SK-N-SH (cell line): ENCODE measurements around the gene TMEM89. TPM values are rescaled to one million over a fixed set of nuclear protein-coding genes. Genes with fewer than 3 reads are reported as not detected.

Source experiments
- CTCF ChIA-PET: fragments of 300-600, 350-600 bp; formaldehyde crosslinking; extraction: SDS; loops from one replicate; lab custom pipeline; 2021; lab: Yijun Ruan, JAX
- POLR2A ChIA-PET: fragments of 350-600 bp; sonication (Branson Sonifier 250); formaldehyde crosslinking; extraction: SDS; loops from one replicate; lab custom pipeline; 2020; ENCODE audit warnings: antibody characterized with exemption, inconsistent platforms; lab: Yijun Ruan, JAX
- DNase-seq: peaks from one replicate; pipeline ENCODE4 v3.0.0; 2012
- H2AFZ ChIP-seq: fragments of 200-600 bp; sonication (generic); 2 replicates; pipeline ENCODE4 v1.8.1; 2016; ENCODE audit warnings: antibody characterized with exemption, mild to moderate bottlenecking, low read depth
- H3F3A ChIP-seq: fragments of 200-600 bp; sonication (generic); replicated peaks from 2 replicates; pipeline ENCODE3; 2016; ENCODE audit warnings: antibody characterized with exemption, mild to moderate bottlenecking; ENCODE audit not compliant: insufficient read depth
- H3K27ac ChIP-seq, 2 experiments: fragments of 200-500 bp in 1 of 2; fragments of 200-600 bp in 1 of 2; sonication (Bioruptor generic) in 1 of 2; sonication (generic), shearing (Covaris generic) in 1 of 2; 2 replicates each; pipeline versions ENCODE4 v1.5.1 to v1.6.1; 2014 to 2016; ENCODE audit warnings: low read depth in 2 of 2, inconsistent platforms in 1 of 2, low read length in 1 of 2, mild to moderate bottlenecking in 1 of 2, mixed read lengths in 1 of 2
- H3K27me3 ChIP-seq: fragments of 200-600 bp; sonication (generic), shearing (Covaris generic); 2 replicates; pipeline ENCODE4 v1.6.1; 2016; ENCODE audit warnings: mixed run types; ENCODE audit not compliant: insufficient read depth
- H3K36me3 ChIP-seq, 2 experiments: fragments of 200-500 bp in 1 of 2; fragments of 200-600 bp in 1 of 2; sonication (Bioruptor generic) in 1 of 2; sonication (generic) in 1 of 2; replicated peaks in 1 of 2; 2 replicates each; pipeline versions ENCODE3 to v1.5.1; 2014 to 2016; ENCODE audit warnings: low read length in 1 of 2, mild to moderate bottlenecking in 1 of 2; ENCODE audit not compliant: insufficient read depth in 2 of 2, control insufficient read depth in 1 of 2
- H3K4me1 ChIP-seq, 2 experiments: fragments of 200-500 bp in 1 of 2; fragments of 200-600 bp in 1 of 2; sonication (Bioruptor generic) in 1 of 2; sonication (generic), shearing (Covaris generic) in 1 of 2; 2 replicates each; pipeline versions ENCODE4 v1.5.1 to v1.6.1; 2014 to 2016; ENCODE audit warnings: low read depth in 1 of 2, low read length in 1 of 2, mixed run types in 1 of 2; ENCODE audit not compliant: insufficient read depth in 2 of 2, control insufficient read depth in 1 of 2
- H3K4me2 ChIP-seq: fragments of 200-600 bp; sonication (generic), shearing (Covaris generic); 2 replicates; pipeline ENCODE4 v1.6.1; 2017; ENCODE audit warnings: mixed run types
- H3K4me3 ChIP-seq, 2 experiments: fragments of 200-500 bp in 1 of 2; fragments of 200-600 bp in 1 of 2; sonication (Bioruptor generic) in 1 of 2; sonication (generic), shearing (Covaris generic) in 1 of 2; 2 replicates each; pipeline versions ENCODE4 v1.5.1 to v1.8.1; 2014 to 2016; ENCODE audit warnings: low read depth in 2 of 2, inconsistent platforms in 1 of 2, low read length in 1 of 2, mild to moderate bottlenecking in 1 of 2, mixed read lengths in 1 of 2, moderate library complexity in 1 of 2
- H3K79me2 ChIP-seq: fragments of 200-600 bp; sonication (generic); 2 replicates; pipeline ENCODE4 v1.8.1; 2017; ENCODE audit warnings: mild to moderate bottlenecking; ENCODE audit not compliant: insufficient read depth
- H3K9ac ChIP-seq: fragments of 200-600 bp; sonication (generic); 2 replicates; pipeline ENCODE4 v1.6.1; 2017; ENCODE audit warnings: mixed run types
- H3K9me2 ChIP-seq: fragments of 200-600 bp; sonication (generic); 2 replicates; pipeline ENCODE4 v1.6.1; 2017; ENCODE audit warnings: mixed run types
- H3K9me3 ChIP-seq: fragments of 200-600 bp; sonication (generic); 2 replicates; pipeline ENCODE4 v1.6.1; 2017; ENCODE audit warnings: mixed run types, mild to moderate bottlenecking, moderate library complexity
- H4K20me1 ChIP-seq: fragments of 200-600 bp; sonication (generic); 2 replicates; pipeline ENCODE4 v1.6.1; 2017; ENCODE audit warnings: mild to moderate bottlenecking, mixed run types; ENCODE audit not compliant: insufficient read depth
- CHD2 ChIP-seq: fragments of 150-350 bp; IDR thresholded peaks from 2 replicates; pipeline ENCODE4 v1.6.1; 2018; ENCODE audit warnings: low read length; ENCODE audit not compliant: partially characterized antibody
- ELF1 ChIP-seq: IDR thresholded peaks from 2 replicates; pipeline ENCODE4 v1.4.0; 2012
- EZH2phosphoT487 ChIP-seq: fragments of 200-600 bp; sonication (generic); IDR thresholded peaks from 2 replicates; pipeline ENCODE4 v1.6.1; 2017; ENCODE audit warnings: low read depth, mixed run types, mild to moderate bottlenecking, antibody characterized with exemption, moderate library complexity, borderline replicate concordance
- FOXJ3 ChIP-seq: sonication (generic); formaldehyde crosslinking; IDR thresholded peaks from 2 replicates; pipeline ENCODE4 v1.5.1; 2020; ENCODE audit warnings: mild to moderate bottlenecking, missing genetic modification reagents
- FOXM1 ChIP-seq: IDR thresholded peaks from 2 replicates; pipeline ENCODE4 v1.4.0; 2012; ENCODE audit warnings: low read depth, mild to moderate bottlenecking
- GABPA ChIP-seq: IDR thresholded peaks from 2 replicates; pipeline ENCODE4 v1.4.0; 2012; ENCODE audit warnings: low read depth, mild to moderate bottlenecking
- GATA2 ChIP-seq: sonication (generic); formaldehyde crosslinking; IDR thresholded peaks from 2 replicates; pipeline ENCODE4 v1.5.0; 2020; ENCODE audit warnings: mild to moderate bottlenecking, missing genetic modification reagents
- JUND ChIP-seq: IDR thresholded peaks from 2 replicates; pipeline ENCODE4 v1.4.0; 2012
- MEF2A ChIP-seq: IDR thresholded peaks from 2 replicates; pipeline ENCODE4 v1.4.0; 2012; ENCODE audit warnings: low read depth, borderline replicate concordance
- MXI1 ChIP-seq: IDR thresholded peaks from 2 replicates; pipeline ENCODE4 v1.6.1; 2012; ENCODE audit warnings: mild to moderate bottlenecking, low read depth, low read length, improper control_type of control experiment
- NRF1 ChIP-seq: IDR thresholded peaks from 2 replicates; pipeline ENCODE4 v1.6.1; 2012; ENCODE audit warnings: low read depth, mild to moderate bottlenecking, low read length
- POLR2AphosphoS5 ChIP-seq: IDR thresholded peaks from 2 replicates; pipeline ENCODE4 v1.6.1; 2012; ENCODE audit warnings: low read depth, low read length
- RCOR1 ChIP-seq: fragments of 150-350 bp; IDR thresholded peaks from 2 replicates; pipeline ENCODE4 v1.6.1; 2017; ENCODE audit warnings: antibody characterized with exemption, low read length
- REST ChIP-seq: IDR thresholded peaks from 2 replicates; pipeline ENCODE4 v1.6.1; 2012; ENCODE audit warnings: mild to moderate bottlenecking, low read depth, low read length, moderate library complexity
- SIN3A ChIP-seq: IDR thresholded peaks from 2 replicates; pipeline ENCODE4 v1.6.1; 2012; ENCODE audit warnings: low read depth, mild to moderate bottlenecking, low read length, moderate library complexity, borderline replicate concordance
- SMC3 ChIP-seq: IDR thresholded peaks from 2 replicates; pipeline ENCODE4 v1.6.1; 2012; ENCODE audit warnings: low read depth, low read length, improper control_type of control experiment
- TCF12 ChIP-seq: IDR thresholded peaks from 2 replicates; pipeline ENCODE4 v1.4.0; 2012
- TEAD4 ChIP-seq: IDR thresholded peaks from 2 replicates; pipeline ENCODE4 v1.4.0; 2012; ENCODE audit warnings: mild to moderate bottlenecking, borderline replicate concordance; ENCODE audit not compliant: insufficient read depth
- WGBS: methylation state at CpG from one replicate; pipeline ENCODE4 v1.1.6; 2017; ENCODE audit warnings: low lambda C conversion rate; 5-methylcytosine and 5-hydroxymethylcytosine counted together
- polyA plus RNA-seq, 3 experiments: library from polyadenylated mRNA; depleted of rRNA; stranded (reverse); fragments of >200 nt; gene quantifications; 2 replicates each; pipeline ENCODE4 v1.2.3, GENCODE V29; 2012
- TF ChIP-seq, protein P1 (sequence below): IDR thresholded peaks from 2 replicates; pipeline ENCODE4 v1.4.0; 2012; ENCODE audit warnings: low read depth, borderline replicate concordance
- TF ChIP-seq, protein P2 (sequence below): fragments of 150-350 bp; IDR thresholded peaks from 2 replicates; pipeline ENCODE4 v1.6.1; 2016; ENCODE audit warnings: mild to moderate bottlenecking, low read depth, low read length
- TF ChIP-seq, protein P3 (sequence below): fragments of 150-350 bp; IDR thresholded peaks from 2 replicates; pipeline ENCODE4 v1.6.1; 2017; ENCODE audit warnings: antibody characterized with exemption, low read length, low read depth, borderline replicate concordance
- TF ChIP-seq, protein P4 (sequence below): fragments of 200-600 bp; sonication (generic); IDR thresholded peaks from 2 replicates; pipeline ENCODE4 v1.6.1; 2017; ENCODE audit warnings: antibody characterized with exemption, mild to moderate bottlenecking, moderate library complexity

Gene TMEM89
- polyA plus RNA-seq, 1 of the 3 experiments (the other 2 are of a cell fraction), result not detected

DNA sequence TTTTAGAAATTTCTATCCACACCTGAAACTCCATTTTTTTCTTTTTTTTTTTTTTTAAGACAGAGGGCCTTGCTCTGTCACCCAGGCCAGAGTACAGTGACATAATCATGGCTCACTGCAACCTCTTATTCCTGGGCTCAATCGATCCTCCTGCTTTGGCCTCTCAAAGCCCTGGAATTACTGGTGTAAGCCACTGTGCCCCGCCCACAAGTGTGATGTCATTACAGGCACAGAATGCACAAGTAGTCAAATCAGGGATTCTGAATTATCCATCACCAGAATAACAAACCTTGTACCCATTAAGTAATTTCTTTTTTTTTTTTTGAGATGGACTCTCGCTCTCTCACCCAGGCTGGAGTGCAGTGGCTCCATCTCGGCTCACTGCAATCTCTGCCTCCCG, 14.1 kb downstream of the TMEM89 start:
- Histone ChIP-seq H3K27ac (no peak overlapping the region), H4K20me1 (no peaks in the 10 kb centered on the region), H3K79me2 (peaks cover 47% of the 10 kb centered on the region), H3K9ac (no peak overlapping the region), H3K9me2 (no peaks in the 10 kb centered on the region), H3K9me3 (no peaks in the 10 kb centered on the region), H3K4me2 (no peak overlapping the region), H3K4me1 (peaks cover 5 to 7% of the 10 kb centered on the region in 2 experiments; a peak in 3 of 4 replicates), H3F3A (peaks cover 5% of the 10 kb centered on the region), H3K4me3 (no peak overlapping the region), H3K27me3 (no peaks in the 10 kb centered on the region), H2AFZ (no peak overlapping the region), H3K36me3 (peaks cover 36 to 46% of the 10 kb centered on the region in 2 experiments)
- no peak for DNase-seq
- TF ChIP-seq FOXM1 (no peak), MEF2A (no peak), POLR2AphosphoS5 (no peak), SIN3A (no peak), NRF1 (no peak), GATA2 (no peak), EZH2phosphoT487 (no peak), JUND (no peak), CHD2 (no peak)
- TF ChIP-seq, protein P1, sequence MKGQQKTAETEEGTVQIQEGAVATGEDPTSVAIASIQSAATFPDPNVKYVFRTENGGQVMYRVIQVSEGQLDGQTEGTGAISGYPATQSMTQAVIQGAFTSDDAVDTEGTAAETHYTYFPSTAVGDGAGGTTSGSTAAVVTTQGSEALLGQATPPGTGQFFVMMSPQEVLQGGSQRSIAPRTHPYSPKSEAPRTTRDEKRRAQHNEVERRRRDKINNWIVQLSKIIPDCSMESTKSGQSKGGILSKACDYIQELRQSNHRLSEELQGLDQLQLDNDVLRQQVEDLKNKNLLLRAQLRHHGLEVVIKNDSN, result no peak
- TF ChIP-seq, protein P2, sequence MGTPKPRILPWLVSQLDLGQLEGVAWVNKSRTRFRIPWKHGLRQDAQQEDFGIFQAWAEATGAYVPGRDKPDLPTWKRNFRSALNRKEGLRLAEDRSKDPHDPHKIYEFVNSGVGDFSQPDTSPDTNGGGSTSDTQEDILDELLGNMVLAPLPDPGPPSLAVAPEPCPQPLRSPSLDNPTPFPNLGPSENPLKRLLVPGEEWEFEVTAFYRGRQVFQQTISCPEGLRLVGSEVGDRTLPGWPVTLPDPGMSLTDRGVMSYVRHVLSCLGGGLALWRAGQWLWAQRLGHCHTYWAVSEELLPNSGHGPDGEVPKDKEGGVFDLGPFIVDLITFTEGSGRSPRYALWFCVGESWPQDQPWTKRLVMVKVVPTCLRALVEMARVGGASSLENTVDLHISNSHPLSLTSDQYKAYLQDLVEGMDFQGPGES, result no peak
- CTCF ChIA-PET, result interaction anchor here (1.2 kb wide), 1 partner anchor 49 kb away, joined by 4 read pairs; no protein-coding TSS in a partner anchor
- WGBS, result 84% methylated on average over 5 of the region's 5 CpGs
- POLR2A ChIA-PET, result no interaction called here

- Histone ChIP-seq H4K20me1 (no peaks in the 10 kb centered on the region), H3K4me3 (no peak overlapping the region), H3K4me1 (peaks cover 11 to 25% of the 10 kb centered on the region in 2 experiments; a peak in 3 of 4 replicates), H3K4me2 (no peak overlapping the region), H3K9me3 (no peaks in the 10 kb centered on the region), H3K27ac (no peak overlapping the region), H3K9me2 (no peaks in the 10 kb centered on the region), H3K79me2 (peaks cover 19% of the 10 kb centered on the region), H3K36me3 (peaks cover 41 to 64% of the 10 kb centered on the region in 2 experiments), H3F3A (peaks cover 38% of the 10 kb centered on the region), H3K27me3 (no peaks in the 10 kb centered on the region), H2AFZ (no peak overlapping the region), H3K9ac (no peak overlapping the region)
- WGBS, result 100% methylated on average over 1 of the region's 2 CpGs
- CTCF ChIA-PET, result interaction anchor here (1.1 to 1.5 kb wide), 2 partner anchors 34 to 165 kb away, joined by 3 read pairs; partner anchors contain the start of gene SLC26A6
- POLR2A ChIA-PET, result no interaction called here
- DNase-seq, result no peak
- TF ChIP-seq JUND, result no peak
- TF ChIP-seq RCOR1, result no peak
- TF ChIP-seq ELF1, result no peak
- no peak for TF ChIP-seq FOXJ3
- TF ChIP-seq SMC3, result no peak
- no peak for TF ChIP-seq REST
- TF ChIP-seq NRF1, result no peak
- TF ChIP-seq, protein P3, sequence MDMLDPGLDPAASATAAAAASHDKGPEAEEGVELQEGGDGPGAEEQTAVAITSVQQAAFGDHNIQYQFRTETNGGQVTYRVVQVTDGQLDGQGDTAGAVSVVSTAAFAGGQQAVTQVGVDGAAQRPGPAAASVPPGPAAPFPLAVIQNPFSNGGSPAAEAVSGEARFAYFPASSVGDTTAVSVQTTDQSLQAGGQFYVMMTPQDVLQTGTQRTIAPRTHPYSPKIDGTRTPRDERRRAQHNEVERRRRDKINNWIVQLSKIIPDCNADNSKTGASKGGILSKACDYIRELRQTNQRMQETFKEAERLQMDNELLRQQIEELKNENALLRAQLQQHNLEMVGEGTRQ, result no peak
- no peak for TF ChIP-seq SIN3A
- TF ChIP-seq, protein P4, sequence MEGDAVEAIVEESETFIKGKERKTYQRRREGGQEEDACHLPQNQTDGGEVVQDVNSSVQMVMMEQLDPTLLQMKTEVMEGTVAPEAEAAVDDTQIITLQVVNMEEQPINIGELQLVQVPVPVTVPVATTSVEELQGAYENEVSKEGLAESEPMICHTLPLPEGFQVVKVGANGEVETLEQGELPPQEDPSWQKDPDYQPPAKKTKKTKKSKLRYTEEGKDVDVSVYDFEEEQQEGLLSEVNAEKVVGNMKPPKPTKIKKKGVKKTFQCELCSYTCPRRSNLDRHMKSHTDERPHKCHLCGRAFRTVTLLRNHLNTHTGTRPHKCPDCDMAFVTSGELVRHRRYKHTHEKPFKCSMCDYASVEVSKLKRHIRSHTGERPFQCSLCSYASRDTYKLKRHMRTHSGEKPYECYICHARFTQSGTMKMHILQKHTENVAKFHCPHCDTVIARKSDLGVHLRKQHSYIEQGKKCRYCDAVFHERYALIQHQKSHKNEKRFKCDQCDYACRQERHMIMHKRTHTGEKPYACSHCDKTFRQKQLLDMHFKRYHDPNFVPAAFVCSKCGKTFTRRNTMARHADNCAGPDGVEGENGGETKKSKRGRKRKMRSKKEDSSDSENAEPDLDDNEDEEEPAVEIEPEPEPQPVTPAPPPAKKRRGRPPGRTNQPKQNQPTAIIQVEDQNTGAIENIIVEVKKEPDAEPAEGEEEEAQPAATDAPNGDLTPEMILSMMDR, result no peak
- no peak for TF ChIP-seq TEAD4
- TF ChIP-seq GABPA, result no peak
- TF ChIP-seq MXI1, result no peak
- TF ChIP-seq TCF12, result no peak
These were observed 20.0 kb downstream of the TMEM89 start for GRCh38 chr3:48601622-48601994.
